NCI-H82 treated with DMSO at 0.1 percent for 48 hours (cell line): ENCODE results near the gene MFAP5.
"Not testable (repeated sequence)": the region's sequence is repeated elsewhere in the genome, so short reads cannot be mapped to it uniquely, and the experiment has no call there.

Source experiments
- DNase-seq: peaks from one replicate; lab custom pipeline; 2025; ENCODE audit not compliant: unreplicated experiment; lab: John Stamatoyannopoulos, UW

The MFAP5 gene

GRCh38 chr12:8630131-8630530 is 32.5 kb downstream of the MFAP5 start:
- DNase-seq = no peak

GRCh38 chr12:8629486-8630033 is 33.1 kb downstream of the MFAP5 start:
- DNase-seq = no peak

- DNase-seq = no peak
Measured at GRCh38 chr12:8628731-8629130, 33.9 kb downstream of the MFAP5 start.

- not testable (repeated sequence) for DNase-seq
Measured at GRCh38 chr12:8624750-8625149, 37.9 kb downstream of the MFAP5 start.

GRCh38 chr12:8622646-8623045 is 40.0 kb downstream of the MFAP5 start:
- peak; percentile 7 for DNase-seq

GRCh38 chr12:8615206-8615605 is 47.4 kb downstream of the MFAP5 start:
- no peak for DNase-seq

GRCh38 chr12:8613881-8614280 is 48.7 kb downstream of the MFAP5 start:
- not testable (repeated sequence) for DNase-seq

GRCh38 chr12:8612629-8613028 is 50.0 kb downstream of the MFAP5 start, which contains the start of gene AICDA:
Gene AICDA (minus strand): TSS chr12:8612859. CDS start chr12:8612767, 92 bp downstream.
- DNase-seq = no peak

- DNase-seq = peak; percentile 73
Measured at GRCh38 chr12:8609061-8609570, 53.5 kb downstream of the MFAP5 start.

- DNase-seq = no peak
Measured at GRCh38 chr12:8606890-8607289, 55.7 kb downstream of the MFAP5 start.

- DNase-seq = no peak
Measured at GRCh38 chr12:8605057-8605456, 57.6 kb downstream of the MFAP5 start.

GRCh38 chr12:8603856-8604255 is 58.8 kb downstream of the MFAP5 start:
- no peak for DNase-seq

GRCh38 chr12:8603286-8603685 is 59.3 kb downstream of the MFAP5 start:
- no peak for DNase-seq

- DNase-seq = no peak
Measured at GRCh38 chr12:8596561-8596960, 66.1 kb downstream of the MFAP5 start.
